ENCODE data around the gene MYO18A.

GRCh38 chr17:29057361-29057760 is 122.8 kb downstream of the MYO18A start:
- TF ChIP-seq ELK1 (IDR thresholded peaks at IDR 0.05; ENCODE audit: low read depth, low read length): no peak
- no peak for TF ChIP-seq NRF1 (conservative IDR thresholded peaks at IDR 0.05; ENCODE audit: low read depth, low read length)
- no peak for TF ChIP-seq ZNF274 (IDR thresholded peaks at IDR 0.05; ENCODE audit: insufficient read depth, insufficient read length)
- TF ChIP-seq POLR2A (IDR thresholded peaks at IDR 0.05; ENCODE audit: low read depth, low read length): no peak
- TF ChIP-seq EGR1 (IDR thresholded peaks at IDR 0.05; ENCODE audit: borderline replicate concordance in 1 of 2, low read depth in 2 of 2, low read length in 2 of 2): no peak
- TF ChIP-seq SPI1 (IDR thresholded peaks at IDR 0.05; ENCODE audit: borderline replicate concordance, insufficient read depth, low read depth, low read length): no peak
- TF ChIP-seq SREBF1 (IDR thresholded peaks at IDR 0.05; ENCODE audit: low read length): no peak

Data from GM12878 (cell line).